RWPE1 (cell line): ENCODE measurements around the gene HDAC8.
"Not testable (repeated sequence)": the region's sequence is repeated elsewhere in the genome, so short reads cannot be mapped to it uniquely, and the experiment has no call there.

Experiments
- CTCF ChIA-PET: fragments of 350-600 bp; sonication (Branson Sonifier 250); formaldehyde crosslinking; extraction: SDS; loops from one replicate; lab custom pipeline; 2021; lab: Yijun Ruan, JAX
- POLR2A ChIA-PET: fragments of 400-600 bp; formaldehyde crosslinking; extraction: SDS; loops from one replicate; lab custom pipeline; 2020; ENCODE audit warnings: antibody characterized with exemption; ENCODE audit not compliant: low non-redundant PET; lab: Yijun Ruan, JAX
- DNase-seq: peaks from one replicate; pipeline ENCODE4 v3.0.0; 2012; ENCODE audit warnings: low spot score
- H3K27ac ChIP-seq: fragments of 450-650 bp; 2 replicates; pipeline ENCODE4 v1.5.1; 2017
- TF ChIP-seq, protein P1 (sequence below): fragments of 450-650 bp; conservative IDR thresholded peaks from 2 replicates; pipeline ENCODE4 v1.5.1; 2017; ENCODE audit warnings: low read depth, mild to moderate bottlenecking

HDAC8 gene

DNA sequence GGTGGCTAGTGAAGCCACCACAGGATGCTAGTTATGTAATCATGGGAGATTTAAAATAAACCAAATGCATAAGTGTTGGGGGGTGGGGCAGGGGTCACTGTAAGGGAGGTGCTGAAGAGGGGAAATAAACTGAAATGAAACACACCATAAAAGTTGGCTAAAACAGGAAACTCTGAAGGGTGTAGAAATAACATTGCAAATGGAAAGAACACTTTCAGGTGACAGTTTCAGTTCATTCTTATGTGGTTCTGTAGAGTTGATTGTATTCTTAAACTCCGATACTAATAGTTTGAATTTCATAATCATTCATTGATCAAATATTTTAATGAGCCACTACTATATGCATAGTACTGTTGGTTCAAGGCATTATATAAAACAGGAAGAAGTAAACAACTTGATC is 80.1 kb downstream of the HDAC8 start:
- ChIA-PET CTCF (no interaction called here), POLR2A (no interaction called here)
- TF ChIP-seq, protein P1, sequence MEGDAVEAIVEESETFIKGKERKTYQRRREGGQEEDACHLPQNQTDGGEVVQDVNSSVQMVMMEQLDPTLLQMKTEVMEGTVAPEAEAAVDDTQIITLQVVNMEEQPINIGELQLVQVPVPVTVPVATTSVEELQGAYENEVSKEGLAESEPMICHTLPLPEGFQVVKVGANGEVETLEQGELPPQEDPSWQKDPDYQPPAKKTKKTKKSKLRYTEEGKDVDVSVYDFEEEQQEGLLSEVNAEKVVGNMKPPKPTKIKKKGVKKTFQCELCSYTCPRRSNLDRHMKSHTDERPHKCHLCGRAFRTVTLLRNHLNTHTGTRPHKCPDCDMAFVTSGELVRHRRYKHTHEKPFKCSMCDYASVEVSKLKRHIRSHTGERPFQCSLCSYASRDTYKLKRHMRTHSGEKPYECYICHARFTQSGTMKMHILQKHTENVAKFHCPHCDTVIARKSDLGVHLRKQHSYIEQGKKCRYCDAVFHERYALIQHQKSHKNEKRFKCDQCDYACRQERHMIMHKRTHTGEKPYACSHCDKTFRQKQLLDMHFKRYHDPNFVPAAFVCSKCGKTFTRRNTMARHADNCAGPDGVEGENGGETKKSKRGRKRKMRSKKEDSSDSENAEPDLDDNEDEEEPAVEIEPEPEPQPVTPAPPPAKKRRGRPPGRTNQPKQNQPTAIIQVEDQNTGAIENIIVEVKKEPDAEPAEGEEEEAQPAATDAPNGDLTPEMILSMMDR: no peak
- H3K27ac ChIP-seq: no peak overlapping the region
- no peak for DNase-seq

DNA sequence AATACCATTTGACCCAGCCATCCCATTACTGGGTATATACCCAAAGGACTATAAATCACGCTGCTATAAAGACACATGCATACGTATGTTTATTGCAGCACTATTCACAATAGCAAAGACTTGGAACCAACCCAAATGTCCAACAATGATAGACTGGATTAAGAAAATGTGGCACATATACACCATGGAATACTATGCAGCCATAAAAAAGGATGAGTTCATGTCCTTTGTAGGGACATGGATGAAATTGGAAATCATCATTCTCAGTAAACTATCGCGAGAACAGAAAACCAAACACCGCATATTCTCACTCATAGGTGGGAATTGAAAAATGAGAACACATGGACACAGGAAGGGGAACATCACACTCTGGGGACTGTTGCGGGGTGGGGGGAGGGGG is 82.4 kb downstream of the HDAC8 start:
- POLR2A ChIA-PET, H3K27ac ChIP-seq, DNase-seq, CTCF ChIA-PET: not testable (repeated sequence)

DNA sequence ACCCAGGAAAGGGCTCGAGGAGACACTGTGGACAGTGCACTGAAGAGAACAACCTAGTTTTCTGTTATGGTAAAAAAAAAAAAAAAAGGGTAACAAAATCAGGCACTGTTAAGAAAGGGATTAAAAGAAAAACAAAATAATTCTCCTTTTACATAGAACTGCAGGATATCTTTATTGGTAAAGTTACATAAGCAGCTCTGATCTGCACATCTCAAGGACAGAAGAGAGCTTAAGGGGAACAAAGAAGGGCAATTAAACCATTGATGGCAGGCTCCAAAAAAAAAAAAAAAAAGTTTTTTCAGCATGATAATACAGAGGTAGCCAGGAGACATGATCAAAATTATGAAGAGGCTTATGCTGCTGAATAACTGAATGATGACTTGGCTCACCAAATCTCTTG is 85.0 kb downstream of the HDAC8 start:
- no peak for DNase-seq
- CTCF ChIA-PET: interaction anchor here (0.6 kb wide), 1 partner anchor 166 kb away, joined by 3 read pairs; no protein-coding TSS in a partner anchor
- POLR2A ChIA-PET: no interaction called here
- TF ChIP-seq, protein P1: no peak
- no peak overlapping the region for H3K27ac ChIP-seq

DNA sequence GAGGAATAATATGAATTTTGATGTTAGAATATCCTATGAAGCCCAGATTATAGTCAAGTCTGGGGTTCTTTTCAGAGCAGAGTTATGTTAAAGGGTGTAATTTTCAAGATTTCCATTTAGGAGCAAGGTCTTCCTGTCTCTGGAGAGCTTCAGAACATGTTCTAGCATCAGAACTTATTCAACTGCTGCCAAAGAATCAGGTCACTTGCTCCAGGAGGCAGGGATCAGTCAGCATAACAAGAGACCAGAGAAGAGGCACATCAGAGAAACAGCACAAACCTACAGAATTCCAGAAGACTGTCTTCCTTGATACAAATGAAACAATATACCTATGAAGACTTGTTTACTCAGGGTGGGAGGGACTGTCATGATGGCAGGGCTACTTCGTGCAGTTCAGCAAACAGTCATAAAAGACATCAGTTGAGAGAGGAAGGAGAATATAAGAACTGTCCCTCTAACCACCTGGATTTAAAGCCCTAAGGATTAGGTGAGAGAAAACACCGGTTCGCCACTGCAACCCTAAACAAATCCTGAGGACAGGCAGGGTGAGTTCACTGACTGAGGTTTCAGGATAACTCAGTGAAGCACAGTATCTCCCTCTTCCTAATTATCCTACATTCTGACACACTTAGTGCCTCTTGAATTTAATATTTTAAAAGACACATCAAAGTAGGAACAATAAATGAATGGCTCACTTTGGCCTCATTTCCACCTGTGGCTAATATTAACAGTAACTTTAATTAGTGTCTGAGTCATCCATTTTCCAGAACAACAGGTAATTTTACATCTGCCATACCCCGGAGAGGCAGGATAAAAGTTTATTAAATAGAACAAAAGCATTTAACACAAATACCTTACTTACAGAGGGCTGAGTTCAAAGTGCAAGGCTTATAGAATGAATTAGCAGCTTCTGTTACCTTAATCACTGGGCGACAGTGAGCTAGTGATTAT is 93.0 kb downstream of the HDAC8 start:
- POLR2A ChIA-PET: no interaction called here
- no peak for DNase-seq
- TF ChIP-seq, protein P1: no peak
- CTCF ChIA-PET: no interaction called here
- no peak overlapping the region for H3K27ac ChIP-seq

DNA sequence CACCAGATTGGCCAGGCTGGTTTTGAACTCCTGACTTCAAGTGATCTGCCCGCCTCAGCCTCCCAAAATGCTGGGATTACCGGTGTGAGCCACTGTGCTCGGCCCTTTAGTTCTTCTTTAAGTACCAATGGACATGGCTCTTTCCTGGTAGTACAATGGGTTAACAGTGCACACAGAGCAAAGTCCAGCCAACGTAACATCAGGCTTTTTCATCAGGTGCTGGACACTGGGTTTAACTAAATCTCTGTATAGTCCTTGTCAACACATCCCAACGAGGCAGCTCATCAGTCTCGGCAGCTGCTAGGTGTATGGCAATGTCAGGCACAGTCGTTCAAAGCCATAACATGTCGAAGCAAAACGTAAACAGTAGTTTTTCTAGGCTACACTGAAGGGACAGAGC is 93.8 kb downstream of the HDAC8 start:
- TF ChIP-seq, protein P1: no peak
- DNase-seq: no peak
- H3K27ac ChIP-seq: no peak overlapping the region
- CTCF ChIA-PET: no interaction called here
- POLR2A ChIA-PET: no interaction called here

DNA sequence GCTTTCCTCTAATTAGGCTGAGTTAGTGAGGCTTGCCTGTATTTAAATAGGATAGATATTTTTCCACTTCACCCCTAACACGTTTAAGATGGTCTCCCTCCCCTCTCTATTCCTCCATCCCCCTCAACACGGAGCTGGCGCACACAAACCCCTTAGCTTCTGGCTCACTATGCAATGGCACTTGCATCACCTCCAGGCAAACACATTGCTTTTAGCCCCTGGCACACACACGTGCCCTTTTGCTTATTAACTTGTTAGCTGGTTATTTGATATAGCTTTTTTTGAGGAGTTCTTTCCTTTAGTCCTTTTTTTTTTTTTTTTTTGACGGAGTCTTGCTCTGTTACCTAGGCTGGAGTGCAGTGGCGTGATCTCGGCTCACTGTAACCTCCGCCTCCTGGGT is 94.3 kb downstream of the HDAC8 start:
- no peak for DNase-seq
- no peak overlapping the region for H3K27ac ChIP-seq
- TF ChIP-seq, protein P1: no peak
- CTCF ChIA-PET: no interaction called here
- POLR2A ChIA-PET: no interaction called here

DNA sequence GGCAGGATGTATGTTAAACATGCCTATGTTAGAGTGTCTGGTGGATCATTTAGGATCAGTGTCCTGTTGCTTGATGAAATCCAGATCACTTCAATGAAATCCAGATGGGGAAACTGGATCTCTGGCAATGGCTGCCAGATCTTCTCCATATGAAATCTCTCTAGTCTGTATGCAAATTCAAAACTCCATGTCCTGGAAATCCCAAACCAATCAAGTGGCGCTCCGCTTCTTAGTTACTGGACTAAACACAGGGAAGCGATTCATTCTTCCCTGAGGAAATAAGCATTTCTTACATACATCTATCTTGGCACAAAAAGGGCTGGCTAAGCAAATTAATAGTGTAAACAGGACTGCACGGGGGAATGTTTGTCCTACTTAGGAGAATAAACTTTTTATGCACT is 94.9 kb downstream of the HDAC8 start:
- DNase-seq: no peak
- TF ChIP-seq, protein P1: no peak
- POLR2A ChIA-PET: no interaction called here
- H3K27ac ChIP-seq: no peak overlapping the region
- CTCF ChIA-PET: no interaction called here
